SKM-1 treated with dmso at 0.1 percent for 144 hours (cell line): ENCODE results near the gene SNRPD3.
"Not testable (repeated sequence)": the region's sequence is repeated elsewhere in the genome, so short reads cannot be mapped to it uniquely, and the experiment has no call there.

Experiments
- DNase-seq: peaks from one replicate; lab custom pipeline; 2025; ENCODE audit not compliant: unreplicated experiment; lab: John Stamatoyannopoulos, UW

The SNRPD3 gene

GRCh38 chr22:24606340-24606739, 50.5 kb downstream of the SNRPD3 start:
- not testable (repeated sequence) for DNase-seq

DNA sequence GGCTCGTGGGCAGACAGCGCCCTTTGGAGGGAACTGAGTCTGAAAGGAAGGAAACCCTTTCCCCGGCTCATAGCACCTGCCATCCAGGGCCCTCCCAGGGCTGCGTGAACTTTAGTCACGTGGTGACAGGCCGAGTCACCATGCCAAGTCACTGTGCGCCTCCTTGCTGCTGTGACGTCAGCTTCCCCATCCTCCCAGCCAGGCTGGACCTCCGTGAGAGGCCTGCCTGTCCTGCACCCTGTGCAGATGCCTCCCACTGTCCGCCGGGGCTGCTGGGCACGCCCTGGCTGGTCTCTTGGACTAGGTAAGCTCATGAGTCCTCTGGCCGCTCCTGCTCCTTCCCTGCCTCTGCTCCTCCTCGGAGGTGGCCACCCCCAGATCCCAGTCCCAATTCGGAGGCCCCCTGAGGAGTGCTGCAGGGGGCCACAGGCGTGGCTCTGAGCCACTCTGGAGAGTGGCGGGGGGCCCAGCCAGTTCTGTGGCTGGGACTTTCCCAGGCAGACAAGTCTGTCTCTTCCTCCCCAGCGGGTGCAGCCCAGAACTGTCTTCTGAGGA, 51.7 kb downstream of the SNRPD3 start:
- not testable (repeated sequence) for DNase-seq

DNA sequence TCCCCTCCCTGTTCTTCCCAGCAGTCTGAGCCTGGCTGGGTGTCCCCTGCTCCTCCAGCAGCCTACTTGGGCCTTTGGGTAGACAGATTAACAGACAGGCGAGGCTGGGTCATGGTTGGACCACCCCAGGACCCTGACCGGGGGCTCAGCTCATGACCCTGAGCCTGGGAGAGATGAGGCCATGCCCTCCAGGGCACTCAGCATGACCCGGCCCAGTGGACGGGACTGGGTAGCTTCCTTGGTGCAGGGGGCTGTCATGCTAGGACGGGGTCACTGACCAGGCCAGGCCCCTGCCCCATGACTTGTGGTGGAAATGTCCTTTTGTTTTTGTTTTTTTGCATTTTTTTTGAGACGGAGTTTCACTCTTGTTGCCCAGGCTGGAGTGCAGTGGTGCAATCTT, 52.5 kb downstream of the SNRPD3 start:
- DNase-seq, result not testable (repeated sequence)

DNA sequence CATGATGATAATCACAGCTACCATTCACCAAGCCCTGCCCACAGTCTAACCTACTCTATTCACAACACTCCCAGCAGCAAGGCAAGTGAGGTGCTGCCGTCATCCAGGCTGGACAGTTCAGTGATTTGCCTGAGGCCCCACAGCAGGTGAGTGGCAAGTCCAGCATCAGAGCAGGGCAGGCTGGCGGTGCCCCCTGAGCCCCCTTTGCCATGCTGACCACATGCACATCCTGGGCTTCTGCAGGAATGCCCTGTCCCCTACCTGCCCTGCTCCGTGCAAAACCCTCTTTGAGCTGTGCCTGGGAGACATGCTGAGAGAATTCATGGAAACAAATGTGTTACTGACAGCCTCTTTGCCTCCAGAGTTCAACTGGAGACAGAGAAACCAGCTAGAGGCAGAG, 54.1 kb downstream of the SNRPD3 start:
- not testable (repeated sequence) for DNase-seq

GRCh38 chr22:24614794-24615193, 59.0 kb downstream of the SNRPD3 start:
- not testable (repeated sequence) for DNase-seq

- DNase-seq, result not testable (repeated sequence)
Measured at GRCh38 chr22:24621244-24621643, 65.4 kb downstream of the SNRPD3 start.

DNA sequence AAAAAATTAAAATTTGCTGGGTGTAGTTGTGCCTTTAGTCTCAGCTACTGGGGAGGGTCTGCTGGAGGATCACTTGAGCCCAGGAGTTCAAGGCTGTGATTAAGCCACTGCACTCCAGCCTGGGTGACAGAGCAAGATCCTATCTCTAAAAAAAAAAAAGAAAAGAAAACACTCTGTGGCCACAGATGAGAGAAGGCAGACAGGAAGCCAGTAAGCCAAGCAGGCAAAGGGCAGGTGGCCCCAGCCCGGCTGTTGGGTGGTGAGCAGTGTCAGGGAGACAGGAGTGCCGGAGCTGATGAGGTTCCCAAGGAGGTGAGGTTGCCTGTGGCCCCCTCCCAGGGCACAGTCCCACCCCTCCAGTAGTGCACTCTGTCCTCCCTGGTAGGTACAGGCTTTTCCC, 66.8 kb downstream of the SNRPD3 start:
- not testable (repeated sequence) for DNase-seq
